OCI-LY7 (cell line): ENCODE results near the gene PCDH9. TPM values are rescaled to one million over a fixed set of nuclear protein-coding genes. Genes with fewer than 3 reads are reported as not detected.

Experiments
- BruUV-seq: library from RNA; stranded (reverse); fragments of 400-500 nt; replicated peaks from 2 replicates; lab custom pipeline; 2021; lab: Mats Ljungman, UMichigan
- CTCF ChIA-PET: fragments of 300-600 bp; sonication (Branson Sonifier 250); formaldehyde crosslinking; loops from one replicate; lab custom pipeline; 2022; ENCODE audit warnings: antibody characterized with exemption; ENCODE audit not compliant: unreplicated experiment; lab: Charles Lee
- POLR2A ChIA-PET: fragments of 300-600 bp; sonication (Branson Sonifier 250); formaldehyde crosslinking; loops from one replicate; lab custom pipeline; 2022; ENCODE audit warnings: antibody characterized with exemption; lab: Charles Lee
- DNase-seq: peaks from one replicate; pipeline ENCODE4 v3.0.0-alpha.2; 2015; ENCODE audit warnings: low spot score
- H2AFZ ChIP-seq: fragments of 200-600 bp; sonication (generic), shearing (Covaris generic); 2 replicates; pipeline ENCODE4 v1.6.1; 2014; ENCODE audit warnings: mild to moderate bottlenecking, antibody characterized with exemption, low read length, moderate library complexity
- H3K27ac ChIP-seq: fragments of 200-600 bp; sonication (generic); 2 replicates; pipeline ENCODE4 v1.5.1; 2014; ENCODE audit warnings: mixed run types, low read depth, mild to moderate bottlenecking, moderate library complexity, low read length, inconsistent platforms; ENCODE audit not compliant: poor library complexity, severe bottlenecking
- H3K36me3 ChIP-seq: fragments of 200-600 bp; sonication (generic); 2 replicates; pipeline ENCODE4 v1.6.1; 2014; ENCODE audit warnings: mild to moderate bottlenecking, antibody characterized with exemption, low read length, moderate library complexity, mixed read lengths; ENCODE audit not compliant: insufficient read depth
- H3K4me1 ChIP-seq: fragments of 200-600 bp; sonication (generic); 2 replicates; pipeline ENCODE4 v1.5.1; 2014; ENCODE audit warnings: mild to moderate bottlenecking, low read length; ENCODE audit not compliant: insufficient read depth, poor library complexity, severe bottlenecking
- H3K4me2 ChIP-seq: fragments of 200-600 bp; sonication (generic); 2 replicates; pipeline ENCODE4 v1.6.1; 2014; ENCODE audit warnings: mild to moderate bottlenecking, low read length
- H3K4me3 ChIP-seq: fragments of 200-600 bp; sonication (generic); 2 replicates; pipeline ENCODE4 v1.5.1; 2014; ENCODE audit warnings: mild to moderate bottlenecking, low read depth, low read length; ENCODE audit not compliant: poor library complexity, severe bottlenecking
- H3K79me2 ChIP-seq: fragments of 200-600 bp; sonication (generic); 2 replicates; pipeline ENCODE4 v1.6.1; 2016; ENCODE audit warnings: low read depth, mild to moderate bottlenecking, low read length, moderate library complexity, mixed read lengths; ENCODE audit not compliant: insufficient read depth
- H3K9me2 ChIP-seq: fragments of 200-600 bp; sonication (generic); 2 replicates; pipeline ENCODE4 v1.6.1; 2016; ENCODE audit warnings: mild to moderate bottlenecking, low read length, mixed read lengths; ENCODE audit not compliant: insufficient read depth
- H3K9me3 ChIP-seq: fragments of 200-600 bp; sonication (generic); 2 replicates; pipeline ENCODE4 v1.6.1; 2014; ENCODE audit warnings: mild to moderate bottlenecking, mixed run types, low read length, mixed read lengths
- H4K20me1 ChIP-seq: fragments of 200-600 bp; sonication (generic); 2 replicates; pipeline ENCODE4 v1.6.1; 2014; ENCODE audit warnings: mild to moderate bottlenecking, antibody characterized with exemption, low read length, moderate library complexity, mixed read lengths; ENCODE audit not compliant: insufficient read depth
- CTCF ChIP-seq: fragments of 200-600 bp; sonication (generic); conservative IDR thresholded peaks from 2 replicates; pipeline ENCODE4 v1.5.1; 2014; ENCODE audit warnings: mild to moderate bottlenecking, antibody characterized with exemption, low read length, moderate library complexity, mixed read lengths
- EZH2phosphoT487 ChIP-seq: fragments of 200-600 bp; sonication (generic); IDR thresholded peaks from 2 replicates; pipeline ENCODE4 v1.6.1; 2018; ENCODE audit warnings: low read depth, borderline replicate concordance, mild to moderate bottlenecking, mixed run types, antibody characterized with exemption, low read length, moderate library complexity, mixed read lengths
- intact Hi-C: fragments of 100-400 bp; cut with micrococcal nuclease; formaldehyde crosslinking; loops from one replicate; pipeline ENCODE4 v1.10.0; 2022; ENCODE audit not compliant: unreplicated experiment
- total RNA-seq, 2 experiments: library from RNA; depleted of rRNA in 1 of 2; stranded (reverse); fragments of >200 nt in 1 of 2; shearing (Covaris generic) in 1 of 2; gene quantifications; 2 replicates each; pipeline ENCODE4 v1.2.3, GENCODE V29; 2014 to 2022

PCDH9 gene
- total RNA-seq, 2 experiments from 2014 or later: 20.1 to 26.0 TPM

- BruUV-seq: no TSS peak
- ChIA-PET POLR2A (interaction anchor here (0.9 kb wide), 1 partner anchor 12 kb away, joined by 3 read pairs; no protein-coding TSS in a partner anchor), CTCF (interaction anchor here (1.1 kb wide), 1 partner anchor 11 kb away, joined by 3 read pairs; no protein-coding TSS in a partner anchor)
- Histone ChIP-seq H3K79me2 (no peaks in the 10 kb centered on the region), H4K20me1 (no peaks in the 10 kb centered on the region), H3K9me2 (no peaks in the 10 kb centered on the region), H3K27ac (no peak overlapping the region), H3K9me3 (peaks cover 31% of the 10 kb centered on the region; the same call in 1 of the 2 replicates), H3K4me2 (no peak overlapping the region), H3K4me1 (no peaks in the 10 kb centered on the region), H3K4me3 (no peak overlapping the region), H2AFZ (no peak overlapping the region), H3K36me3 (peaks cover 25% of the 10 kb centered on the region; the same call in 1 of the 2 replicates)
- no peak for DNase-seq
- intact Hi-C loops: no loop called here
- TF ChIP-seq EZH2phosphoT487: no peak
- TF ChIP-seq CTCF: no peak
Measured at GRCh38 chr13:66984241-66984640, 245.9 kb downstream of the PCDH9 start.

- DNase-seq: no peak
- TF ChIP-seq CTCF: no peak
- no peak for TF ChIP-seq EZH2phosphoT487
- CTCF ChIA-PET: no interaction called here
- no peak overlapping the region for H3K4me2 ChIP-seq
- intact Hi-C loops: no loop called here
- H3K79me2 ChIP-seq: no peaks in the 10 kb centered on the region
- H3K36me3 ChIP-seq: peaks cover 14% of the 10 kb centered on the region; the same call in 1 of the 2 replicates
- no peaks in the 10 kb centered on the region for H3K9me2 ChIP-seq
- H3K4me1 ChIP-seq: no peaks in the 10 kb centered on the region
- H3K9me3 ChIP-seq: peaks cover 19% of the 10 kb centered on the region; the same call in 1 of the 2 replicates
- no peak overlapping the region for H3K27ac ChIP-seq
- H3K4me3 ChIP-seq: no peak overlapping the region
- no peak overlapping the region for H2AFZ ChIP-seq
- POLR2A ChIA-PET: interaction anchor here (1.0 to 2.1 kb wide), 3 partner anchors 10 to 102 kb away, joined by 3 to 4 read pairs (median 4); no protein-coding TSS in a partner anchor
- H4K20me1 ChIP-seq: no peaks in the 10 kb centered on the region
- BruUV-seq: no TSS peak
Measured at GRCh38 chr13:66981912-66982311, 248.2 kb downstream of the PCDH9 start.

GRCh38 chr13:66977161-66977560, 253.0 kb downstream of the PCDH9 start:
- TF ChIP-seq EZH2phosphoT487 (no peak), CTCF (no peak)
- Histone ChIP-seq H3K4me1 (no peaks in the 10 kb centered on the region), H4K20me1 (no peaks in the 10 kb centered on the region), H3K36me3 (no peaks in the 10 kb centered on the region), H3K79me2 (no peaks in the 10 kb centered on the region), H3K9me3 (no peaks in the 10 kb centered on the region), H2AFZ (no peak overlapping the region), H3K27ac (no peak overlapping the region), H3K4me2 (no peak overlapping the region), H3K9me2 (no peaks in the 10 kb centered on the region), H3K4me3 (no peak overlapping the region)
- no peak for DNase-seq
- no TSS peak for BruUV-seq
- ChIA-PET POLR2A (no interaction called here), CTCF (no interaction called here)
- intact Hi-C loops: no loop called here
